NB4 (cell line): ENCODE results near the gene CIAPIN1.

Experiments
- POLR2A ChIP-seq: IDR thresholded peaks from 2 replicates; pipeline ENCODE4 v1.6.1; 2011; ENCODE audit warnings: mild to moderate bottlenecking; ENCODE audit not compliant: insufficient read length; ENCODE audit errors: extremely low read depth
- TF ChIP-seq, protein P1 (sequence below): IDR thresholded peaks from one replicate; pipeline ENCODE4 v1.5.1; 2012; ENCODE audit warnings: low read depth, low read length
- TF ChIP-seq, protein P2 (sequence below): IDR thresholded peaks from 2 replicates; pipeline ENCODE4 v1.6.1; 2011; ENCODE audit warnings: low read depth, low read length

DNA sequence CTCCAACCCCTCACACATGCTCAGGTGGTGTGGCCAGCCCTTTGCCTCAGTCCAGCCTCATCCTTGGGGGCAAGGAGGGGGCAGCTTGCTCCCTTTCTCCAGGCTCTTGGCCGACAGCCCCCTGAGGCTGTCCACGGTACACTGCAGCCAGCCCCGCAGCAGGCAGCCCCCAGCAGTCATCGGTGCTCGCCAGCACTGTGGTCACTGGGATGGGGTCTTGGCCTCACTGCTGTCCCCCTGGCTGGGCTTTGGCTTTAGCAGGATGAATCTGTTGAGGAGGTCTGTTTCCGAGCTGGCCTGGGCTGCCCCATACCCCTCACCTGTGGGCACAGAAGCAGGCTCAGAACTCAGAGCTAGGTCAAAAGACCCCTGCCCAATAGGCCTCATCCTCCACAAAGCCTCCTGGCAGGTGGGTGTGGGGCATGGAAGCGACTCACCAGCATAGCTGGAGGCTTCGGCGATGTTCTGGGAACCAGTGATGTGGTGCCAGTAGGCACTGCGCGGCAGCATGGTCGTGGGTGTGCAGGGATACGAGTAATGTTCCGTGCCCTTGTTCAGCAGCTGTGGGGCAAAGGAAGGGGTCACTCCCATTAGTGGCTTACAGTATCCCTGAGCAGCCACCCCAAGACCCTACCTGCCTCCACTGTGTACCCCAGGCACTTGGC is 26.1 kb upstream of the CIAPIN1 start:
- TF ChIP-seq, protein P1, sequence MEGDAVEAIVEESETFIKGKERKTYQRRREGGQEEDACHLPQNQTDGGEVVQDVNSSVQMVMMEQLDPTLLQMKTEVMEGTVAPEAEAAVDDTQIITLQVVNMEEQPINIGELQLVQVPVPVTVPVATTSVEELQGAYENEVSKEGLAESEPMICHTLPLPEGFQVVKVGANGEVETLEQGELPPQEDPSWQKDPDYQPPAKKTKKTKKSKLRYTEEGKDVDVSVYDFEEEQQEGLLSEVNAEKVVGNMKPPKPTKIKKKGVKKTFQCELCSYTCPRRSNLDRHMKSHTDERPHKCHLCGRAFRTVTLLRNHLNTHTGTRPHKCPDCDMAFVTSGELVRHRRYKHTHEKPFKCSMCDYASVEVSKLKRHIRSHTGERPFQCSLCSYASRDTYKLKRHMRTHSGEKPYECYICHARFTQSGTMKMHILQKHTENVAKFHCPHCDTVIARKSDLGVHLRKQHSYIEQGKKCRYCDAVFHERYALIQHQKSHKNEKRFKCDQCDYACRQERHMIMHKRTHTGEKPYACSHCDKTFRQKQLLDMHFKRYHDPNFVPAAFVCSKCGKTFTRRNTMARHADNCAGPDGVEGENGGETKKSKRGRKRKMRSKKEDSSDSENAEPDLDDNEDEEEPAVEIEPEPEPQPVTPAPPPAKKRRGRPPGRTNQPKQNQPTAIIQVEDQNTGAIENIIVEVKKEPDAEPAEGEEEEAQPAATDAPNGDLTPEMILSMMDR: no peak
- TF ChIP-seq POLR2A: no peak
- TF ChIP-seq, protein P2, sequence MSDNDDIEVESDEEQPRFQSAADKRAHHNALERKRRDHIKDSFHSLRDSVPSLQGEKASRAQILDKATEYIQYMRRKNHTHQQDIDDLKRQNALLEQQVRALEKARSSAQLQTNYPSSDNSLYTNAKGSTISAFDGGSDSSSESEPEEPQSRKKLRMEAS: no peak
